Activated CD8-positive, alpha-beta memory T cell treated with anti-CD3 and anti-CD28 coated beads for 1 hour (primary cell): ENCODE measurements around the gene SMAD7.
"Not testable (repeated sequence)": the region's sequence is repeated elsewhere in the genome, so short reads cannot be mapped to it uniquely, and the experiment has no call there.

Source experiments
- DNase-seq, 2 donors: peaks; one replicate each; pipeline ENCODE4 v3.0.0-alpha.2; 2020; ENCODE audit warnings: low read depth in 1 of 2; ENCODE audit errors: extremely low read depth in 1 of 2

Gene SMAD7

GRCh38 chr18:48884306-48884705 is 66.5 kb downstream of the SMAD7 start:
- no peak for DNase-seq

GRCh38 chr18:48882379-48882778 is 68.4 kb downstream of the SMAD7 start:
- no peak for DNase-seq

GRCh38 chr18:48880931-48881330 is 69.8 kb downstream of the SMAD7 start:
- no peak for DNase-seq

GRCh38 chr18:48879008-48879431 is 71.7 kb downstream of the SMAD7 start:
- no peak for DNase-seq

- no peak for DNase-seq
These were observed 72.3 kb downstream of the SMAD7 start for GRCh38 chr18:48878471-48878870.

GRCh38 chr18:48877941-48878340 is 72.8 kb downstream of the SMAD7 start:
- no peak for DNase-seq

GRCh38 chr18:48876590-48876989 is 74.2 kb downstream of the SMAD7 start:
- DNase-seq: no peak

GRCh38 chr18:48875942-48876511 is 74.7 kb downstream of the SMAD7 start:
- no peak for DNase-seq

GRCh38 chr18:48875314-48875941 is 75.3 kb downstream of the SMAD7 start:
- no peak for DNase-seq

GRCh38 chr18:48874701-48875162 is 76.0 kb downstream of the SMAD7 start:
- DNase-seq: no peak

GRCh38 chr18:48874233-48874632 is 76.5 kb downstream of the SMAD7 start:
- no peak for DNase-seq

- DNase-seq: no peak
These were observed 78.3 kb downstream of the SMAD7 start for GRCh38 chr18:48872234-48873145.

- DNase-seq: no peak
These were observed 79.2 kb downstream of the SMAD7 start for GRCh38 chr18:48871391-48872166.

GRCh38 chr18:48870926-48871325 is 79.8 kb downstream of the SMAD7 start:
- DNase-seq: not testable (repeated sequence)
